ENCODE data around the gene RSBN1L.

Gene RSBN1L

DNA sequence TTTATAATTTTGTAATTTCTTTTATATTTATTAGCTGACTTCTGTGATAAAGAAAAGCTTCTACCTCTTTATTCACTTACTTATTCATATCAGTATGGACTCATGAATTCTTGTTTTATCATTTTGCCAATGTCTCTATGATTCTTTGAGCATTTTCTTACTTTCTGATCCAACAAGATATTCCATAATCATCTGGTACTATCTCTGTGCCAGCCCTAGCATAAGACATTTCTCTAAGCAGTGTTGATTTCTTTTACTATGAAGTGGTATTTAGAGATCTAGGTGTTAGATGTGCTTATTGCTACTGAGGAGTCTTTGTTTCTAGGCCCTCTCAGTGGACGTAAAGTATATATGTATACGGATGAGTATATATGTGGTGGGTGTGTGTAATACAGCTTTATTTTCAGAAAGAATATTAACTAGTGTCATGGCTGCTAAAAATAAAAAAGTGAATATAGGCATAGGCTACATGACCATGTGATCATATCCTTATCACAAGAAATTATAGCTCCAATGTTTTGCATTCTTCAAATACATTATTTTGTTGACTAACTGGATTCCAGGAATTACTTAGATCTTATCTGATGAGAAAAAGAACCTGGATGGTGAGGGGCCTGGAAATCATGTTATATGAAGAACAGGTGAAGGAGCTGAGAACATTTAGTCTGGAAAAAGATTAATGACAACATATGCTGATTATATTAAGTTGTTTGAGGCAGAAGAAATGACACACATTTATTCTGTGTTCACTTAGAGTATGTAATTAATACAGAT, 115.4 kb downstream of the RSBN1L start:
- DNase-seq = no peak

DNA sequence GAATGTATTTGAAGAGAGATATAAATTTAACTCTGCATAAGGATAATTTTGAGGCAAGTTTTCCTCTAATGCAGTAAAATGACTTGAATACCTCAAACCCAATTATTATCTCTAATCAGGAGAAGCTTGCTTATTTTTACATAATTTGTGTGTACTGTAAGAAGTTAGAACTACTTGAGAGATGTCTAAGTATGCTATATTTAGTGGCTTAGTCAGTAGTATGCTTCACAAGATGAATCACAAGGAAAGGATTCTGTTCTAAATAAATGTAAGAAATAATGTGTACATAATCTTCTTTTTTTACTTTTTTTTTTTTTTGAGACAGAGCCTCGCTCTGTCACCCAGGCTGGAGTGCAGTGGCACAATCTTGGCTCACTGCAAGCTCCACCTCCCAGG, 116.0 kb downstream of the RSBN1L start:
- DNase-seq = no peak

DNA sequence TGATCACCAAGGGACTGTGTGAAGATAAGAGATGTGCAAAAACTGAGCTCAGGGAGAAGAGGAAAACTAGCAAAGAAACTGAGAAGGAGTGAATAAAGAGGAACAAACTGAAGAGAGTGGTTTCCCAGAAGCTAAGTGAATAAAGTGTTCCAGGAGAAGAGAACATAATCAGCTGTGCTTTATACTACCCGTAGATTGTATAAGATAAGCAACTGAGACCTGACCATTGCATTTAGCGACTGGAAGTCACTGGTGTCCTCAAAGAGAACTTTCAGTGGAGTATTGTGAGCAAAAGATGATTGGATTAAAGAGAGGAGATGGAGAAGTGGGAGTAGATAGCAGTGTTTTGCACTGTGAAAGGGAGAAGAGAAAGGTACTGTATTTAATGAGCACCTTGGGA, 116.9 kb downstream of the RSBN1L start:
- no peak for DNase-seq

DNA sequence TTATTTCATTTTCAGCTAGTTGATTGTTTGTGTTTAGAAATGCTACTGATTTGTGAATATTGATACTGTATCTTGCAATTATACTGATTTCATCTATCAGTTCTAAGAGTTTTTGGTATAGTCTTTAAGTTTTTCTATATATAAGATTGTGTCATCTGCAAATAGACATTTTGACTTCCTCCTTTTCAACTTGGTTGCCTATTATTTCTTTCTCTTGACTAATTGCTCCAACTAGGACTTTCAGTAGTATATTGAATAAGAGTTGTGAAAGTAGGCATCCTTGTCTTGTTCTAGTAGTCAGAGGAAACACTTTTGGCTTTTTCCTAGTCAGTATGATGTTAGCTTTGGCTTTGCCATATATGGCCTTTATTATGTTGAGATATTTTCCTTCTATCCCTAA, 122.8 kb downstream of the RSBN1L start:
- no peak for DNase-seq

DNA sequence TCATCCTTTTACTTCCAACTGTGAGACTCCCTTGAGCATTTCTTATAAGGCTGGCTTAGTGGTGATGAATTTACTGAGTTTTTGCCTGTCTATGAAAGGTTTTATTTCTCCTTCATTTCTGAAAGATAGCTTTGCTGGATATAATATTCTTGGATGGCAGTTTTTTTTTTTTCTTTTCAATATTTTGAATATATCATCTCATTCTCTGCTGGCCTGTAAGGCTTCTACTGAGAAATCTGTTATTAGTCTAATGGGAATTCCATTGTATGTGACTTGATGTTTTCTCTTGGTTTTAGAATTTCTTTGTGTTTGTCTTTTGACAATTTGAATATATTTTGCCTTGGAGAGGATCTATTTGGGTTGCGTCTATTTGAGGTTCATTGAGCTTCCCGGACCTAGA, 124.7 kb downstream of the RSBN1L start:
- no peak for DNase-seq

GRCh38 chr7:77822269-77822668, 126.0 kb downstream of the RSBN1L start:
- no peak for DNase-seq

GRCh38 chr7:77823787-77824186, 127.5 kb downstream of the RSBN1L start:
- no peak for DNase-seq

GRCh38 chr7:77824636-77825035, 128.4 kb downstream of the RSBN1L start:
- no peak for DNase-seq

DNA sequence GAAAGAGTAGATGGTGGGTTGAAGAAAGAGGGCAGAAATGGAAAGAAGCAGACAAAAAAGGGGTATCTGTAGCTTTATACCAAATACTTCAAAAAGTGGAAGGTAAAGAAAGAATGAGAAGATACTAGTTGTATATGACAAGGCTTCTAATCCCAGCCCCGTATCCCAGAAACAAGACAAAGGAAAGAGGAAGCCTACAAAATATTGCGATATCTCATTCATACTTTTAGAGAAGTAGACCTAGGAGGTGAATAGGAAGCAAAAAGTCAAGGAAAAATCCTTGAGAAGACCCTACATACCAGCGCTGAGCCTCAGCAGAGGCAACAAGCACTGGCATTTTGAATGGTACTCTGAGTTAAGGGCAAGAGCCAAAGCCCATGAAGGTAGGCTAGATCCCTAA, 128.9 kb downstream of the RSBN1L start:
- DNase-seq = no peak

- DNase-seq = no peak
These were observed 130.0 kb downstream of the RSBN1L start for GRCh38 chr7:77826300-77826699.

GRCh38 chr7:77827999-77828398, 131.7 kb downstream of the RSBN1L start:
- DNase-seq = no peak

DNA sequence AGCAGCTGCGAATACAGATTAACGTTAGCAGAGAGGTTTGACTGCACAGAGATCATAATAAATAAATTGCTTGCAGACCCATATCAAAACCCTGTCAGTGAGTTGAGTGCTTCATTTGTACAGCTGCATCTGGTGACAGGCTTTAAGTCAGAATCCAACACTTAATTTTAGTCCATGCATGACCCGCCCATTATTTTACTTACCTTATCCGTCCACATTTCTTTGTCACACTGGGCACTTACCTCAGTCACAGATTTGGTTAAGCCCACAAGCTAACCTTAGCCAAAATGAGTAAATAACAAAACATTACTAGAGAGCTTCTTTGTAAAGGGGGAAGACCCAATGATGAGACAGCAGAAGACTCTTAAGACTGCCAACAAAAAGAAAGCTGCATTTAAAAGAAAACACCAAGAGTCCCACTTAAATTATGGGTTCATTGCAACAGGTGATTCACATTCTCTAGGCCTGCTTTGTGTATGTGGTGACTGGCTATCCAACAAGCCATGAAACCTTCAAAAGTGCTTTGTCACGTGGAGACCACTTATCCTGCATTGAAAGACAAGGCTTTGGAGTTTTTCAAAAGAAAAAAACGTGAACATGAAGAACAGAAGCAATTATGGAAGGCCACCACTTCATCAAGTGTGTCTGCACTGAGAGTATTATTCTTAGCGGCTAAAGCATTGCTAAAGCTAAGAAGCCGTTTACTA, 134.5 kb downstream of the RSBN1L start:
- DNase-seq = no peak

DNA sequence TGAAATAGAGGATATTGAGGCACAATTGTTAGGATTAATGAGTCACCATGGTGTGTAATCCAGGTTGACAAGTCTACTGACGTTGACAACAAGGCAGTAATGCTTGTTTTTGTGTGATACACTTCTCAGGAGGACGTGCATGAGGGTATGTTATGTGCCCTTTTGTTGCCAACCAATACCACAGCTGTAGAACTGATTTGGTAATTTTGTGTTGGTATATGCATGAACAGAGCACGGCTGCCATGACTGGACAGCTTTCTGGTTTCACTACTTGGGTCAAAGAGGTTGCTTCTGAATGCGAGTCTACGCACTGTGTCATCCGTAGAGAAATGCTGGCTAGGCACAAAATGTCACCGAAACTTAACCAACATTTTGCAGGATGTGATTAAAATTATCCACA, 135.2 kb downstream of the RSBN1L start:
- no peak for DNase-seq

GRCh38 chr7:77831953-77832352, 135.7 kb downstream of the RSBN1L start:
- no peak for DNase-seq
